NCI-H1105 treated with DMSO at 0.1 percent for 48 hours (cell line): Measurements from ENCODE around the gene MCC.

Source experiments
- DNase-seq: peaks from one replicate; lab custom pipeline; 2025; lab: John Stamatoyannopoulos, UW

MCC gene

DNA sequence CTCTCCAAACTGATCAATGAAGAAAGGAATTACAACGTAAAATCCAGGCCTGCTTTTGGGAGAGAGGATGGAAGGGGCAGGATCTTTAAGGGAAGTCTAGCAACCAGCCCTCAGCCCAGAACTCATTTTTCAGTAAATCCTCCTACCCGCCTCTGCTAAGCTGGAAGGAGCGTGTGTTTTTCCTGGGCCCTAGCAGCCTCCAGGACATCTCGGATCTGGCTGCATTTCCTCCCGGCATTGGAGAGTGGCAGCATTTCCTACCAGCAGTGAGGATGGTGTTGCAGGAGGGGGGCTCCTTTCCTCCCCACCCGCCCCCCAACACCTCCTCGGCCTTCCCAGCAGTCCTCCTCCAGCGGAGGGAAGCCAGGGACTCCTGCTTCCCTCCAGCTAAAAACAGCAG, 457.1 kb downstream of the MCC start:
- no peak for DNase-seq

DNA sequence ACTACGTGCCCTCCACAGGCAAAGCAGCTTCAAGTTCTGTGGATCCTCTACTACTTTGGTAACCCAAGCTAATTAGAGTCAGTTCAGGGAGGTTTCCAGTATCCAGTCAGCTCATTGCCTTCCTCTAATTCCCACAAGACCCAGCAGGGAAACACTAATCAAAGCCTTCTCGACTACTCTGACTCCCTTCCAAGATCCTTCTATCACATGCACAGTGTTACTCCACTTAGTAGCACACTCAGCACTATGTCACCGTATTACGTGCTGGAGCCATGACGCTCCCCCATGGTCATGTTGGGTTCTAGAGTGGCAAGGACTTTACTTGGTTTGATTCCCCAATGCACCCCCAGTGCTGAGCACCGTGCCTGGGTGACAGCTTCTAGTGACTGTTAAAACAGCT, 458.6 kb downstream of the MCC start:
- DNase-seq, result no peak

DNA sequence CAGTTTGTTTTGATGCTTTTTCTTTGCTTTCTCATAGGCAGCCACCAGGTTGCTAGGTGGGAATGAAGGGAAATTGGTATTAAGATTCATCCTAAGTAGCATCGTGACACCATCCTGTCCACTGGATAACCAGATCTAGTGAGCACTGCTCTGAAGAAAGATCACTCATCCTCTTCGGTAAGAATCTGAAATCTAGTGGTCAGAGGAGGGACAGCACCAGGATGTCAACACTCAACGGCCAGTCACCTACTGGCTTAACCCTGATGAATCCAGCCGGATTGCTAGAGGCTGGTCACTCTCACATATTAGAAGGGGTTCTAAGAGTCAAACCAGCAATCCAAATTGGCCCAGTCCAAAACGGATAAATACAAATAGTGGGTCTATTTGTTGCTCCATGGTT, 460.8 kb downstream of the MCC start:
- DNase-seq, result no peak

DNA sequence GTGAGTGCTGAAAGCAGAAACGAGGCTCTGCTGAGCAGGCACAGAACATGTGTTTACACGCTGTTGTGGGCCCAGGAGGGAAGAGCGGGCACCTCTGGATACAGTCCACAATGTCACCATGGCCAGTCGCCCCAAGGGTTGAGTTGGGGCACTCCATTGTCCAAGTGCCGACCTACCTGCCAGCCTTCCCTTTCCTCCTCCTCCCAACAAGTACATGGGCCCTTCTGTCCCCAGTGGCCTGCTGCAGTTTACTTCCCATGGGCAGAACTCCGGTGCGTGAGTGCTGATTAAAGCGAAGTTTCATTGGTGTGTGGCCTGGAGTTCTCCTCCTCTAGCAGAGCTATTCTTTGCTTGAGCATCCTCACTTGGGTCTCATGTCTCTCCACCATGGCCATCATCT, 461.2 kb downstream of the MCC start:
- no peak for DNase-seq

DNA sequence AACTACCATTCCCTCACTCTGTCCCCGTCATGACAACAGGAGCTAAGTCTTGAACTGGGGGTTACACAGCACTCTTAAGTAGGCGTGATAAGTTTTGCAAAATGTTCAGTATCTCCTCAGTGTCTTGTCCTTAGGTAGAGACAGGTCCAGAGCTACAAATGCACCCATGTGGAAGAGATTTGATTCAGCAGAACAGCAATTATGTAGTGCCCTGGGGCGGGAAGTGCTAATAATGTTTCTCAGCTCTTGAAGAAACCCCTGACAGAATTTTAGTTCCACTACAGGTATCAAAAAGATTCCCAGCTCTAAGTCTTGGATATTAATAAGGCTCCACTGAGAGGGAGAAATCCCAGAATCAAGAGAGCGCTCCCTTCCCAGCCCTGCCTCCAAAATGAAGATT, 462.0 kb downstream of the MCC start:
- DNase-seq, result no peak

DNA sequence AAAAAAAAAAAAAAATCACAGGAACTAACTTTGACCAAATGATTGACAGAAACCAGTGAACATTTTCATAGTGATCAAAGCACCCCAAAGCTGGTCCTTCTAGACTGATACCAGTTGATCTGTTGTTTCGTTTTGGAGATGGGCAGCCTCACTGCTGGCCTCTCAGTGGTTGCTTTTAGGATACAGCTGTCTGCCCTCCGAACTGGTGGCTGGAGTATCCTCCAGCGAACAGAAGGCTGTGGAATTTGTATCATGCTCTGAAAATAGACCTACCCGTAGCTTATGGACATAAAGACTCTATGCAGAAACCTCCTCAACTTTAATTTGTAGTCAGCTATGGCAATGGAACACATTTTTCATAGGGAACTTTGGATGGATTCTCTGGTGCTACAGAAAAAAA, 462.7 kb downstream of the MCC start:
- DNase-seq, result no peak

DNA sequence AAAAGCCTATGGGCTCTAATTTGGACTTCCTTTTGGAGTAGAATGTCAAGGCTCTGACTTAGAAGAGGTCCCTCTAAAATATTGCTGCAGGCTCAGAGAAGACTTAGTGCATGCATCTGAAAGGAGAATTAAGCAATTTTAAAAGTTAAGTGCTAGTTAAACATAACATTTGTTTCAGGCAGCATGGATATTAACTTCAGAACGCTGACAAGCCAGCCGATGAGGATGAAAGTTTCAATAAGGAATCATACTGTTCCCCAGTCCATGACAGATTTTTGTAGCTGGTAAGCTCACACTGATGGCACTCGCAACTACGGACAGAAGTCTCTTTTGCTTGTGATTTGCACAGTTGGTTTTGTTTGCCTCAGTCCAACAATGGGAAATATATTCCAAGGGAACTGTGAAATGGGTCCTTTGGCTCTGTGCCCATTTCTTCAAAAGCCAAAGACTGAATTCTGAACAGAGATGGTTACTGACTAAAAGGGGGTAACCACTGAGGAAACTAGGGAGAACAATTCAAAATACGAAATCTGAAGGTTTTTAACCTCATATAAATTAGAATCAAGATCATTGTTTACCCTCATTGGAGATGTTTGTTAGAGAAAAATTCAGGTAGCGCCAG, 464.1 kb downstream of the MCC start:
- no peak for DNase-seq

DNA sequence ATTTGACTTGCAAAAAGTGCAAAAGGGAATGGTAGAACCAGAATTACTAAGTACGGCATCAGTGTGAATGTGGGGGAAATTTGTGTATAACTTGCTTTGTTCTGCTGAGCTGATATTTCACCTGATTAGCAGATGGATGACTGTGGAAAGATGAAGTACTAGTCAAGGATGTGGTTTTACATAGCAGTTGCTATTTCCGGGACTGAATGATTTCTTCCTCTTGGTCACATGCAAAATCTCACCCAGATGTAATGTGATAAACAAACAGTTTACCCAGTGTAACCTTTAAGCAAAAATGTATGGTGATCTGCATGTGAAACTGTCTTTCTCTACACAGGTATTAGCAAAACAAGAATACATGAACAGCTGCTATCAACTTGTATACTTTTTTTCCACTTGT, 465.6 kb downstream of the MCC start:
- DNase-seq, result no peak

DNA sequence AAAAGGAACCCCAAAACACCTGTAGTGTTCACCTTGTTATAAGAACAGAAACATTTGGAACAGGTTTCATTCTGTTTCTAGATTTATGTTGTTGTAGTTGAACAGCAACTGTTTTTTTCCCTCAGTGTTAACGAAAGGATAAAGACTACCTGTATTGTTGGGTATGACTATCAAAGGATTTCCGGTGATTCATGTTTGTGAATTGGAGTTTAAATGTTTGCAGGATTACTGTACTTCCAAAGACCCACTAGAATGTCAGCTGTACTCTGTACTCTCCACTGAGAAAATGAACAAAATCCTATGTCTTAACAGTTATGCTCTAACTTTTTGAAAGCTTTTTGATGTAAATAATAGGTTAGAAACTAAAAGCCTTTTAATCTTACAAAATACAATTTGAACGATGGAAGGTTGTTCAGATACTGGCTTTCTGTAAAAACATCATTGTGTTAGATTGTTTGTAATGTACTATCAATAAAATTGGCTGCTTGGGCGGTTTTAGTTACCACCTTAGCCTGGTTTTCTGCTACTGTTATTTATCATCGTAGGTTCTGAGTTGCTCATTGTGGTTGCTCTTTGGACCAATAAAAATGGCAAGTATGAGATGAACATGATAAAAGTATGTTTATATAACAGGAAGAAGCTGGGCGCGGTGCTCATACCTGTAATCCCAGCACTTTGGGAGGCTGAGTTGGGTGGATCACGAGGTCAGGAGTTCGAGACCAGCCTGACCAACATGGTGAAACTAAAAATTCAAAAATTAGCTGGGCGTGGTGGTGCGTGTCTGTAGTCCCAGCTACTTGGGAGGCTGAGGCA, 467.6 kb downstream of the MCC start:
- DNase-seq, result no peak

DNA sequence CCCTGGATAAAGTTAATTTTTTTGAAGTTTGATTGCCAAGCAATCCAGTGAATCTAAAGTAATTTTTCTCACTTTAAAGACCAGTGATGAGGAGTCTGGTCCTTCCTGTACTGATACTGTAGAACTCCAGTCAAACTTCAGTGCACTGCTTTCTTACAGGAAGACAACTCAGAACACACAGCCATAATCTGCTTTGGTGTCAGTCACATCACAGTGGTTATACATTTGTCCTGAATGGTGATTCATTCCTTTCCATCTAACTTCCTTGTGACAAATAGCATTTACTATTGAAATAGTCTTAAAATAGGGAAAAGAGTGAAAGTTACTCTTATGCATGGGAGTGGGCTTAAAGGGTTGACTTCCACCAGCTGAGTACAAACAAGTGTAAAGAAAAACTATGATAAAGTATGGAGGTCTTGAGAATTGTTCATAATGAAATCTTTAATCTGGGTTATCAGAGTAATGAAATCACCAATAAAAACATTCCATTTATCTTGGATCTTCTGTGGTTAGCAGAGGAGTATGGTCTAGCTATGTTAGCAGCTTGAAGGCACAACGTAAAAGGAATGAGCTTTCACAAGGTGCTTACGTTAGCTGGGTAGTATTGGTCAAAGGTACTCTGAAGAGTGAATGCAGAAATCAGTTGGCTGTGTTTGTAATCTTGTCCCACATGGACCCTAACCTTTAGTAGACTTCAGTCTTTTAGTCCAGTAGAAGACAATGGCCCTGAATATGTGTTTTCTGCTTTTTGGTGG, 470.2 kb downstream of the MCC start:
- DNase-seq, result no peak

DNA sequence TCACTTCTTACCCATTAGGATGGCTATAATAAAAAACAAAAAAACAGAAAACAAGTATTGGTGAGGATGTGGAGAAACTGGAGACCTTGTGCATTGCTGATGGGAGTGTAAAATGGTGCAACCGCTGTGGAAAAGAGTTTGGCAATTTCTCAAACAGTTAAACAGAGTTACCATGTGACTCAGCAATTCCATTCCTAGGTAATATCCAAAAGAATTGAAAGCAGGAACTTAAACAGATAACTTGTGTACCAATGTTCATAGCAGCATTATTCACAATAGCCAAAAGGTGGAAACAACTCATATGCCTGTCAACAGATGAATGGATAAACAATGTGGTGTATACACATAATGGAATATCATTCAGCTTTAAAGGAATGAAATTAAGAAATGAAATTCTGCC, 482.8 kb downstream of the MCC start:
- no peak for DNase-seq

DNA sequence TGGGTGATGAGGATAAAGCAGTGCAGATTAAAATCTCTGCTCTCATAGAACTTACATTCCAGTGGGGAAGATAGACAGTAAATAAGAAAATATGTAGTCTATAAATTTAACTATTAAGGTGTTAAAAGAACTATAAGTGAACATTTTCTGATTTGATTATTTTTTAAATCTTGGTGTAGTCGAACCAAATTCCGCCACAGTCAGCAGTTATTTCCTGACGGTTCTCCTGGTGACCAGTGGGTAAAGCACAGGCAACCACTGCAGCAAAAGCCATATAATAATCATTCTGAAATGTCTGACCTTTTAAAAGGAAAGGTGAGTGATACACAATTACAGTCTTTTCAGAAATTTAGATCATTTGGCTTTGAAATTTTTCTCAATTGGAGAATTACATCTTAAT, 484.5 kb downstream of the MCC start:
- DNase-seq, result no peak

DNA sequence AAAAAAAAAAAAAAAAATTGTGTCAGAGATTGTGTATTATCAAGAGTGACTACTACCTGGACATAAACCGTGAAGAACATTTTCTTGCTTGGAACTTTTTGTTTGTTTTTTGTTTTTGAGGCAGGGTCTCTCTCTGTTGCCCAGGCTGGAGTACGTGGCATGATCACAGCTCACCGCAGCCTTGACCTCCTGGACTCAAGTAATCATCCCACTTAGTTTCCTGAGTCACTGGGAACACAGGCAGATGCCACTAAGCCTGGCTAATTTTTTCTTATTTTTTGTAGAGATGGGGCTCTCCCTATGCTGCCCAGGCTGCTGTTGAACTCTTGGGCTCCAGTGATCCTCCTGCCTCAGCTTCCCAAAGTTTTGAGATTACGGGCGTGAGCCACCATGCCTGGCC, 485.8 kb downstream of the MCC start:
- no peak for DNase-seq

DNA sequence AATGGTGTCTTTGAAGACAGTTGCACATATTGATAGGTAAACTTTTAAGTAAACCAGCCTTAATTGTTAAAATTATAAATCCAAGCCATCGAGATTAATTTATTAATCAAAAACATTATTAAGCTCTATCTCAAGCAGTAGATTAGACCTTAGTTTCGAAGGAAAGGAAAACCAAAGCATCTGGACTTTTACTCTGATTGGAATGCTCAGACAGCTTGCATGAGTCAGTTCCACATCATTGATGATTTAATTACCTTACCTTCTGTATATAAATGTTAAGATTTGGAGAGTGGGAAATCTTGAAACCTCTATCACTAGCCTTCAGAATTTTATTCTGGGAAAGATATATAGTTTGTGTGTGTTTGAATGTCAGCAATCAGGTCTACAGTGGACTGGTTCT, 487.8 kb downstream of the MCC start:
- no peak for DNase-seq

DNA sequence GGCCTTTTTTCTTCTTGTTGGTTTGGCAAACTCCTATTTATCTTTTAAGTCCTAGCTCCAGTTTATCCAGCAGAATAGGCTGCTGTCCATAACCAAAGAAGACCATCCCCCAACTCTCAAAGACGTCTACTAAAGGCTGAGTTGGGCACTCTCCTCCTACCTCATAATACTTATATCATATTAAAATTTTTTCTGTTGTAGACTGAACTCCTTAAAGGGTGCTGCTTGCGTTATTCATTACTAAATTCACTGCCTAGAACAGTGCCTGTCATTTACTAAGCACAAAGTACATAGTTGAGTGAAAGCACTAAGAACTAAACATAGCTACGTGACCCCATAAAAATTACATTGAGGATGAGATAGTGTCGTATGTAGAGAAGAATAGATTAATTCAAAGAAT, 490.0 kb downstream of the MCC start:
- DNase-seq, result no peak

DNA sequence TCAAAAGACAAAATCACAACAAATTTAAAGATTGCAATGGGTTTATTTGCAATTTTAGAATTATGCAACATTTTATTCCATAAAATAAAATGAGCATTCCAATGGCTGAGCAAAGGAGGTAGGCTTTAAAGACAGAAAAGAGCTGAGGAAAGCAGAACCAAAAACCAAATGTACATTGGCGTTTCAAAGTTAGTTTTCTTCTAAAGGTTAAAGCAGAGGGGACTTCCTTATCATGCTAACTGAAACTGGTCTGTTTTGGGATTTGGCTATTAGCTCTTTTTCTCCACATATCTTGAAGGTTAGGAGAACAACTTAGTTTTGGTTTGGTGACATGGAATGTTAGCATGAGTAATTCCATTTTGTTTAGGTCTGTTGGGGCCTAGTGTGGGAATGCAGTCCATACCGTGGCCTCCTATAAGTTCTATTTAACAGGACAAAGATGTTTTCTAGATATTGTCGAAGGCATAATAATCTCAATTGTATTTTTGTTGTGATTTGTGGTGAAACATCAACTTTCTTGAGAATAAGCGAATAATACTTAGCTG, 491.4 kb downstream of the MCC start:
- DNase-seq, result no peak

DNA sequence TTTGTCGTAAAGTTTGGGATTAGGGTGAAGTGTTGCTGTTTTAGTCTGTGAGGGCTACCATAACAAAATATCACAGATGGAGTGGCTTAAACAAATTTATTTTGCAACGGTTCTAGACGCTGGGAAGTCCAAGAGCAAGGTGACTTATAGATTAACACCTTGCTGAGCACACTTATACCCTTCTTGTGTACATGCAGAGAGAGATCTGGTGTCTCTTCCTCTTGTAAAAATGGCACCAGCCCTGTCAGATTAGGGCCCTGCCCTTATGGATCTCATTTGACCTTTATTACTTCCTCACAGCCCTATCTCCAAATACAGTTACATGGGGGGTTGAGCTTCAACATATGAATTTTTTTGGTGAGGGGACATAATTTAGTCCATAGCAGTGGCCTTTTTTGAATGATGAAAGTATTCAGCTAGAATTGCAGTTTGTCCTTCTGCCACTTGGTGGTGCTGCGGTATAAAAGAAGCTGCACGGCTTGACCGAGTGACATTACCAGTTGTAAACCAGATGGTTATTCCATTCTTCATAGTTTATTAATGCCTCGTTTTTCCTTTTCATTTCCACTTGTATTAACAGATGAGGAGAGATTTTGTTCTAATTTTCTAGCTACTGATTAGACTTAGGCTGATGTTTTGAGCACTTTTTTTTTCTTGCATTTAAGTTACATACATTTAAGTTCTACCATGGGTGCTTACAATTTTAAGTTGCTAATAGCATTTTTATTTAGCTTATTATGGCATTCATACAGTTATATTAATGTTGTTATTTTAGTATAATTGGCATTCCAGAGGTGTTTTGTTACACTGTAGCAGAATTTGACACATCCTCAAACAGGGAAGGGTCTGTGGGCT, 492.3 kb downstream of the MCC start:
- peak; percentile 6 for DNase-seq

DNA sequence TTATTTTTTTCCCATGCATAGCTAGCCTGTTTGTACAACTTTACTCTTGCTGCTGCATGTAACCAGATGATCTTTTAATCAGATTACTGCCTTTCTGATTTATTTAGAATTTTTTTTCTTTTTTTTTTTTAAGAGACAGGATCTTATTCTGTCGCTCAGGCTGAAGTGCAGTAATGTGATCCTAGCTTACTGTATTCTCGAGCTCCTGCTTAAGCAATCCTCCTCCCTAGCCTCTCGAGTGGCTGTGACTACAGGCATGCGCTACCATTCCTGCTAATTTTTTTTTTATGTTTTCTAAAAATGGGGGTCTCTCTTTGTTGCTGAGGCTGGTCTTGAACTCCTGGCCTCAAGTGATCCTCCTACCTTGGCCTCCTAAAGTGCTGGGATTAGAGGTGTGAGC, 502.0 kb downstream of the MCC start:
- no peak for DNase-seq

DNA sequence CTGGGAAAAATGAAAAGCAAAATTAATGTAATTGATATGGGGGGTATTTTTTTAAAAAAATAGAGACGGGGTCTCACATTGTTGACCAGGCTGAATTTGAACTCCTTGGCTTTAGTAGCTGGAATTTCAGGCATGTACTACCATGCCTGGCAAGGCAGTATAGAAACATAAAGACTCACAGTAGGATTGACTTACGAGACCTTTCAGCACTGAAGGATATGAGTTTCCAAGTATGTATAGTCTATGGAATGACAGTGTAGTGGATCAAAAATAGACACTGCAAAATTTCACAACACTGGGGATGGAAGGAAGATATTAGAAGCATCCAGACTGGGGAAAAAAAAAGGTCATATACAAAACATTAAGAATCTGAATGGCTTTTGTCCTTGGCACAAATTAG, 504.9 kb downstream of the MCC start:
- no peak for DNase-seq

DNA sequence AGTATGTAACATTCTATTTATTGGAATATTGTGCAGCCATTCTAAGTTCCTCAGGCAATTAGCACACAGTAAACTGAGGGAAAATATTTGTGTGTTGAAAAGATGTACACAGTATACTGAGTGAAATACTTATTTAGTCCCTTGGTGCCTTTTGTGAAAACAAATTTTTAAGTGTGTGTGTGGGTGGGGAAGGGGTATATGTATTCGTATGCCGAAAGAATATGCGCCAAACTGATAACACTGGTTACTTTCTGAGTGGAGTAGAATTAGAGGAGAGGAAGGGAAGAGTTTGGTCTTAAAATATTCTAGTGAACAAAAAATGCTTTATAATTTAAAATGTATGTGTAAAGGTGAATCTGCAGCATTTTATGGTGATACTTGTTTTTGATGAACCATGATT, 508.5 kb downstream of the MCC start:
- DNase-seq, result no peak

DNA sequence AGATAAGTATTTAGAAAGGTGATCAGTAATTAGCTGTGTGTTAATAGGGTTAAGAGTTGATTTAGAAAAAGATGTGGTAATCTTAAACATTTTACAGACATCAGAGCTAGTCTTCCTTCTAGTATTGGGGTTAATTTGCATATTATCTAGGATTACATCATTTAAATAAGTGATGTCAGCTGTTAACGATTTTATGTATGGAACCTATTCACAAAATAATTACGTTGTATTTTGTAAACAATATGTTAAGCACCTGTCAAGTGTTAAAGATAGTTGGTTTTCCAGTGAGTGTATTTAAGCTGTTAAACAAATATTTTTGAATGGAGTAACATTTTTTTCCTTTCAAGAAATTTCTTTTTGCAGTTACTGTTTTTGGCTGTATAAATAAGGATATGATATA, 509.4 kb downstream of the MCC start:
- peak; percentile 5 for DNase-seq

DNA sequence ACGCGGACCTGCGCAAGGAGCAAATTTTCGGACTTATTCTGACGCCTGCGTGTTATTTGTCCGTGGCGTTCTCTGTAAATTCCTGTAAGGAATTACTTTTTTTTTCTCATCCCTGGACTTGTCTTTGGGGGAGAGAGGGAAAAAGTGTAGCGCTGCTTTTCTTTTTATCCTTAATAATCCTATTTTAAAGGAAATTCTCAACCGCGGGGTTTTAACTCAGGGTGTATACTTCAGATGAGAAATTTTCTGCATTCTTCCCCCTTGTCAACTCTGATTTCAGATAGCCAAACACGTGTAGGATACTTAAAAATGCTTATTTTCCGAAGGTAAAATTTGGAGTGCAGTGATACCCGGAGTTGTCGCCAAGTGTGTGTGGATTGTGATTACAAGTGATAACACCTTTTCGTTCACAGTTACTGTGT, 510.8 kb downstream of the MCC start:
- no peak for DNase-seq
